Measurements from ENCODE around the gene EPC2.

DNA sequence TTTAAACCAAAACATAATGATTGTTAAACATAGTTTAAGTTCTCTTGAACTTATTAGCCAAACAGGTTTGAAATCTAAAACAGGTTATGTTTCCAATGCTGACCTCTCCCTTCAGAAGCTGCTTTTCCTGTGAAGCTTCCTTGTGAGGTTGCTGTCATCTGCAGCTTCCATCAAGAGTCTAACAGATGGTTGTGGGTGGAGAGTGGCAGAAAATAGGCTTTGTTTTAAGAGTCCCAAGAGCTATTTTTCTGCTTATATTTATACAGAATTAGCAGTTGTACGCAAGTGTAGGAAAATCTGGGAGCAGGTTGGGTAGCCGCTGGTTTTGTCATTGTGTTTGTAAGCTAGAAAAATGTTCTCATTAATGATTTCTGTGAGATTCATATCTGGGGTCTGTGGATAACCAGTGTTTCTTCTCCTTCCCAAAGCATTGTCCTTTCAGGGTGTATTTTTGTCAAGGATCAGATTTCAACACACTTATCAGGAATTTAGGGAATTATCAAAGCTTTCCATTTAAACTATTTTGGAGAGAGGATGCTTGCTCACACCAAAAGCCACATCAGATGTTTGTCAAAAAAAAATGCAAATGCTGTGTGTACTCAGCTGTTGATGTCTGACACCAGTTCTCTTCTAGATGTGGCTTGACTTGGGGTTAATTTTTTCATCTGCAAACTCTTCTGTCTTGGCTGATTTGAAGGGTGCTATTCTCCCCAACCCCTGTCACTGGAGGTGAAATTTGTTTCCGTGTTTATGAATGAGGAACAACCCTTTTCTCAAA lies 152.4 kb downstream of the EPC2 start:
- TF ChIP-seq, protein P1, sequence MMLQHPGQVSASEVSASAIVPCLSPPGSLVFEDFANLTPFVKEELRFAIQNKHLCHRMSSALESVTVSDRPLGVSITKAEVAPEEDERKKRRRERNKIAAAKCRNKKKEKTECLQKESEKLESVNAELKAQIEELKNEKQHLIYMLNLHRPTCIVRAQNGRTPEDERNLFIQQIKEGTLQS (IDR thresholded peaks at IDR 0.05) = no peak
- no peak for TF ChIP-seq EZH2 (IDR thresholded peaks at IDR 0.05)
- TF ChIP-seq, protein P2, sequence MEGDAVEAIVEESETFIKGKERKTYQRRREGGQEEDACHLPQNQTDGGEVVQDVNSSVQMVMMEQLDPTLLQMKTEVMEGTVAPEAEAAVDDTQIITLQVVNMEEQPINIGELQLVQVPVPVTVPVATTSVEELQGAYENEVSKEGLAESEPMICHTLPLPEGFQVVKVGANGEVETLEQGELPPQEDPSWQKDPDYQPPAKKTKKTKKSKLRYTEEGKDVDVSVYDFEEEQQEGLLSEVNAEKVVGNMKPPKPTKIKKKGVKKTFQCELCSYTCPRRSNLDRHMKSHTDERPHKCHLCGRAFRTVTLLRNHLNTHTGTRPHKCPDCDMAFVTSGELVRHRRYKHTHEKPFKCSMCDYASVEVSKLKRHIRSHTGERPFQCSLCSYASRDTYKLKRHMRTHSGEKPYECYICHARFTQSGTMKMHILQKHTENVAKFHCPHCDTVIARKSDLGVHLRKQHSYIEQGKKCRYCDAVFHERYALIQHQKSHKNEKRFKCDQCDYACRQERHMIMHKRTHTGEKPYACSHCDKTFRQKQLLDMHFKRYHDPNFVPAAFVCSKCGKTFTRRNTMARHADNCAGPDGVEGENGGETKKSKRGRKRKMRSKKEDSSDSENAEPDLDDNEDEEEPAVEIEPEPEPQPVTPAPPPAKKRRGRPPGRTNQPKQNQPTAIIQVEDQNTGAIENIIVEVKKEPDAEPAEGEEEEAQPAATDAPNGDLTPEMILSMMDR (IDR thresholded peaks at IDR 0.05 in 2 of 3, conservative IDR thresholded peaks at IDR 0.05 in 1 of 3; ENCODE audit: borderline replicate concordance in 1 of 3, insufficient read depth in 1 of 3, low read depth in 2 of 3, low read length in 2 of 3) = no peak
- TF ChIP-seq ZNF274 (IDR thresholded peaks at IDR 0.05; ENCODE audit: low read depth, low read length) = no peak
- no peak for TF ChIP-seq POLR2AphosphoS5 (IDR thresholded peaks at IDR 0.05; ENCODE audit: low read depth, low read length)
- TF ChIP-seq POLR2A (IDR thresholded peaks at IDR 0.05; ENCODE audit: borderline replicate concordance, extremely low read depth, insufficient read depth, insufficient read length) = no peak
- no peak for TF ChIP-seq SP1 (IDR thresholded peaks at IDR 0.05; ENCODE audit: low read depth)
- no peak for TF ChIP-seq ZFX (IDR thresholded peaks at IDR 0.05)
- no peak for TF ChIP-seq YY1 (IDR thresholded peaks at IDR 0.05; ENCODE audit: extremely low read depth, insufficient replicate concordance, low read depth, low read length)
- TF ChIP-seq, protein P3, sequence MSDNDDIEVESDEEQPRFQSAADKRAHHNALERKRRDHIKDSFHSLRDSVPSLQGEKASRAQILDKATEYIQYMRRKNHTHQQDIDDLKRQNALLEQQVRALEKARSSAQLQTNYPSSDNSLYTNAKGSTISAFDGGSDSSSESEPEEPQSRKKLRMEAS (IDR thresholded peaks at IDR 0.05) = no peak
- no peak for TF ChIP-seq ELF1 (IDR thresholded peaks at IDR 0.05; ENCODE audit: borderline replicate concordance, low read depth)

Measured in HCT116 (cell line).